RPMI8226 (cell line): ENCODE measurements around the gene DNAI4.
"Not testable (repeated sequence)": the region's sequence is repeated elsewhere in the genome, so short reads cannot be mapped to it uniquely, and the experiment has no call there.

Source experiments
- DNase-seq: peaks from one replicate; pipeline ENCODE4 v3.0.0-alpha.2; 2015

The DNAI4 gene

GRCh38 chr1:66809736-66810326 is 114.8 kb downstream of the DNAI4 start:
- DNase-seq, result no peak

GRCh38 chr1:66809245-66809644 is 115.4 kb downstream of the DNAI4 start:
- no peak for DNase-seq

- DNase-seq, result not testable (repeated sequence)
These were observed 128.8 kb downstream of the DNAI4 start for GRCh38 chr1:66795839-66796238.

- DNase-seq, result no peak
These were observed 132.7 kb downstream of the DNAI4 start for GRCh38 chr1:66791621-66792610.

- DNase-seq, result no peak
These were observed 136.3 kb downstream of the DNAI4 start for GRCh38 chr1:66788231-66788939.

- no peak for DNase-seq
These were observed 137.0 kb downstream of the DNAI4 start for GRCh38 chr1:66787641-66788040.

- not testable (repeated sequence) for DNase-seq
These were observed 138.9 kb downstream of the DNAI4 start for GRCh38 chr1:66785800-66786199.

GRCh38 chr1:66779475-66780078 is 145.1 kb downstream of the DNAI4 start:
- no peak for DNase-seq

- DNase-seq, result no peak
These were observed 145.7 kb downstream of the DNAI4 start for GRCh38 chr1:66778969-66779368.

GRCh38 chr1:66778266-66778665 is 146.4 kb downstream of the DNAI4 start:
- no peak for DNase-seq

GRCh38 chr1:66777831-66778230 is 146.8 kb downstream of the DNAI4 start:
- DNase-seq, result peak; percentile 81

GRCh38 chr1:66775646-66776045 is 149.0 kb downstream of the DNAI4 start:
- no peak for DNase-seq

- no peak for DNase-seq
These were observed 150.2 kb downstream of the DNAI4 start for GRCh38 chr1:66774438-66774837.

- DNase-seq, result no peak
These were observed 151.4 kb downstream of the DNAI4 start for GRCh38 chr1:66773227-66773626.

GRCh38 chr1:66770694-66771093 is 154.0 kb downstream of the DNAI4 start:
- DNase-seq, result no peak

- no peak for DNase-seq
These were observed 154.4 kb downstream of the DNAI4 start for GRCh38 chr1:66770240-66770639.

GRCh38 chr1:66769512-66770229 is 155.0 kb downstream of the DNAI4 start:
- DNase-seq, result peak; percentile 83

- peak; percentile 79 for DNase-seq
These were observed 155.7 kb downstream of the DNAI4 start for GRCh38 chr1:66768965-66769364.

- no peak for DNase-seq
These were observed 157.0 kb downstream of the DNAI4 start for GRCh38 chr1:66767626-66768025.

- DNase-seq, result peak; percentile 66
These were observed 159.6 kb downstream of the DNAI4 start for GRCh38 chr1:66764994-66765578.
